Stimulated activated CD8-positive, alpha-beta memory T cell treated with anti-CD3 and anti-CD28 coated beads, Interleukin-12 subunit alpha, Interleukin-12 subunit beta, amount 100 ng/mL, for 1 hour (primary cell): Measurements from ENCODE around the gene CXorf51B.
"Not testable (repeated sequence)": the region's sequence is repeated elsewhere in the genome, so short reads cannot be mapped to it uniquely, and the experiment has no call there.

Experiments used
- DNase-seq: peaks from one replicate; pipeline ENCODE4 v3.0.0-alpha.2; 2020; ENCODE audit warnings: low read depth

The CXorf51B gene

DNA sequence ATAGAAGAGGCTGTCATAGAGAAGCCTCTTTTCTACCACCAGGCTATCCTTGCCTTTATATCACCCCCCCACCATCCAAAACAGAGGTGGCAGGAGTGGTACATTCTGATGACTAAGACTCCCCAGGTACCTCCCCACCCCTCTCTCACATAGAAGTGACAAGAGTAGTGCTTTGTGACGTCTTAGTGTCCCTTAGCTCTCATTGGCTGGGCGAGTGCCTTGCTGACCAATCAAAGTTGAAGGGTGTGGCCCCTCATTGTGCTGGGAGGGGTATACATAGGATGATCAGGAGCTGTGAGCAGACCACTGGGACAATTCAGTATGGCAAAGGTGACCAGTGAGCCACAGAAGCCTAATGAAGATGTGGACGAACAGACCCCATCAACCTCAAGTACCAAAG, at the start of gene CXorf51B:
Gene CXorf51B, plus strand, starts transcription at position 301 of the 400 bp plus-strand sequence. Its CDS starts 21 bp downstream, at position 322.
- not testable (repeated sequence) for DNase-seq

DNA sequence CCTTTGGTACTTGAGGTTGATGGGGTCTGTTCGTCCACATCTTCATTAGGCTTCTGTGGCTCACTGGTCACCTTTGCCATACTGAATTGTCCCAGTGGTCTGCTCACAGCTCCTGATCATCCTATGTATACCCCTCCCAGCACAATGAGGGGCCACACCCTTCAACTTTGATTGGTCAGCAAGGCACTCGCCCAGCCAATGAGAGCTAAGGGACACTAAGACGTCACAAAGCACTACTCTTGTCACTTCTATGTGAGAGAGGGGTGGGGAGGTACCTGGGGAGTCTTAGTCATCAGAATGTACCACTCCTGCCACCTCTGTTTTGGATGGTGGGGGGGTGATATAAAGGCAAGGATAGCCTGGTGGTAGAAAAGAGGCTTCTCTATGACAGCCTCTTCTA, 5.1 kb downstream of the CXorf51B start, which contains the start of gene CXorf51A:
Gene CXorf51A, minus strand, starts transcription at position 101 of the 400 bp plus-strand sequence. Its CDS starts 21 bp downstream, at position 80.
- DNase-seq = not testable (repeated sequence)

DNA sequence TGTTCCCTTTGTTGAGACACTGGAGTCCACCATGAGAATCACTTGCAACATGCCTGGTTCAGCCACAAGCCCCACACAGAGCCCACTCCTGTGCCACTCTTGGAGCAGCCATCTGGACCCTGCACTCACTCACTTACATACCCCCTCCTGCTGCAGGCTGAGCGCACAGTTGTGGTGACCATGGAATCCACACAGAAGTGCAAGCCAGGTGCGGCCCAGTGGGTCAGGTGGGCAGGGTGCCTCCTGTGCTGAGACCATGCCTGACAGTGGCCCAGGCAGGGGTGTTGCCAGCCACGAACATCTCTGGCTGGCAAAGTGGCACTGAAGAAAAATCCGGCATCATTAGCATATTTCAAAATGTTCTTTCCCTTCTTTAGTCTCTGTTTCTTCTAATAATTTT, 22.4 kb downstream of the CXorf51B start:
- no peak for DNase-seq

DNA sequence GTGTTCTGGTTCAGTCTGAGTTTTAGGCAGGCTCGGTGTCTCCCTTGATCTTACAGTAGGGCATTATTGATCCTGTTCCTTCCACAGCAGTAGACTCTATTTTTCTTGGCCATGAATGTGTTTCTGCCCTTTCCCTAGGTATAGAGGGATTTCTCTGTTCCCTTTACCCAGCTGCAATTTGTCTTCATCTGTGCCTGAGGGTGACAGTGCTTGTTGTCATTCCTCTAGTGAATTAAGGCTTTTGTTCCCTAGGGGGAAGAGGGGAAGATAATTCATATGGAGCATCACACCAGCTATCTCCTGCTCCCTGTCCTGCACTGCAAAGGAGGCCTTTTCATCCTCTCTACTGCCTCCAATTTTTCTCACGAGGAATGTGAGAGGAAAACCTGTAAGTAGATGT, 44.7 kb downstream of the CXorf51B start:
- DNase-seq = no peak
